Measurements from ENCODE around the gene FOXP1. TPM values are rescaled to one million over a fixed set of nuclear protein-coding genes. Genes with fewer than 3 reads are reported as not detected.

The FOXP1 gene
- total and polyA plus RNA-seq, 2 of the 8 experiments (the other 6 are each of a cell fraction or from before 2014, with no cell fraction given): 13.9 to 25.4 TPM

- ChIA-PET POLR2A (ENCODE audit: partially characterized antibody) (interaction anchor here (1.1 to 1.6 kb wide), 2 partner anchors 21 to 47 kb away, joined by 3 read pairs; no protein-coding TSS in a partner anchor), CTCF (ENCODE audit: partially characterized antibody) (interaction anchor here (0.6 to 2.0 kb wide), 3 partner anchors 10 to 202 kb away, joined by 3 to 9 read pairs (median 5); no protein-coding TSS in a partner anchor)
- H2BK15ac ChIP-seq (ENCODE audit: low read length): no peak overlapping the region
- H2BK20ac ChIP-seq (ENCODE audit: low read length): no peak overlapping the region
- no peaks in the 10 kb centered on the region for H3K36me3 ChIP-seq (ENCODE audit: control insufficient read depth in 2 of 4, insufficient read depth in 4 of 4, low read length in 3 of 4)
- no peak overlapping the region for H3K56ac ChIP-seq (replicated peaks; ENCODE audit: insufficient read length, low read depth, low read length)
- H4K91ac ChIP-seq (replicated peaks; ENCODE audit: insufficient read length, low read length): no peak overlapping the region
- H3K9ac ChIP-seq (replicated peaks in 1 of 4; ENCODE audit: extremely low read depth in 1 of 4, low read depth in 3 of 4, low read length in 3 of 4): no peak overlapping the region
- no peak overlapping the region for H2BK5ac ChIP-seq (ENCODE audit: low read depth, low read length)
- H3K4ac ChIP-seq (replicated peaks; ENCODE audit: insufficient read length, low read depth, low read length): no peak overlapping the region
- H3K14ac ChIP-seq (ENCODE audit: insufficient read length): no peak overlapping the region
- no peak overlapping the region for H2BK120ac ChIP-seq (replicated peaks; ENCODE audit: low read depth, low read length)
- H3K27me3 ChIP-seq (replicated peaks in 1 of 4; ENCODE audit: control insufficient read depth in 3 of 4, extremely low read depth in 1 of 4, insufficient read depth in 3 of 4, low read length in 3 of 4): no peaks in the 10 kb centered on the region
- H3K79me2 ChIP-seq (ENCODE audit: control insufficient read depth in 1 of 2, insufficient read depth in 2 of 2, low read length in 2 of 2): peaks cover 0 to 11% of the 10 kb centered on the region in 2 experiments; a peak in 1 of 4 replicates
- H2AFZ ChIP-seq (ENCODE audit: low read length): no peak overlapping the region
- TF ChIP-seq KDM4A (IDR thresholded peaks at IDR 0.05; ENCODE audit: low read depth, low read length, severe bottlenecking) (no peak), NRF1 (IDR thresholded peaks at IDR 0.05; ENCODE audit: low read depth, low read length) (no peak), ZNF274 (IDR thresholded peaks at IDR 0.05; ENCODE audit: borderline replicate concordance, extremely low read depth, low read length) (no peak), EGR1 (IDR thresholded peaks at IDR 0.05; ENCODE audit: borderline replicate concordance, low read depth, low read length) (no peak), POLR2AphosphoS5 (IDR thresholded peaks at IDR 0.05; ENCODE audit: low read depth, low read length) (no peak), CBX5 (IDR thresholded peaks at IDR 0.05; ENCODE audit: low read depth, low read length) (no peak), BACH1 (IDR thresholded peaks at IDR 0.05; ENCODE audit: low read length) (no peak)
- DNase-seq (ENCODE audit: low read depth in 1 of 2, low spot score in 2 of 2) (no peak), FAIRE-seq (no peak)
- H3K79me1 ChIP-seq (ENCODE audit: low read depth, low read length): peaks cover 2% of the 10 kb centered on the region; the same call in 1 of the 2 replicates
- no peak overlapping the region for H4K5ac ChIP-seq (ENCODE audit: insufficient read length, low read depth, low read length)
- H2AK5ac ChIP-seq (ENCODE audit: low read depth, low read length): no peak overlapping the region
- no peak overlapping the region for H3K18ac ChIP-seq (ENCODE audit: extremely low read depth, low read length)
- peaks cover 0 to 16% (median 7%) of the 10 kb centered on the region in 4 experiments; a peak in 4 of 7 replicates for H3K4me1 ChIP-seq (replicated peaks in 1 of 4; ENCODE audit: control insufficient read depth in 3 of 4, insufficient read depth in 4 of 4, low read length in 3 of 4)
- no peak overlapping the region for H4K8ac ChIP-seq (ENCODE audit: extremely low read depth, insufficient read depth, low read length)
- H2BK12ac ChIP-seq (ENCODE audit: low read depth, low read length): no peak overlapping the region
- H3K4me2 ChIP-seq (ENCODE audit: insufficient read depth in 1 of 2, low read depth in 2 of 2, low read length in 2 of 2): no peak overlapping the region
- no peak overlapping the region for H3K23ac ChIP-seq (ENCODE audit: insufficient read length)
- H3K27ac ChIP-seq (ENCODE audit: low read depth, low read length): no peak overlapping the region
- no peaks in the 10 kb centered on the region for H3K9me3 ChIP-seq (ENCODE audit: insufficient read depth in 2 of 2, low read depth in 1 of 2, low read length in 1 of 2)
- WGBS, 2 experiments (ENCODE audit: extremely low coverage in 1 of 2, insufficient coverage in 1 of 2, insufficient read length in 1 of 2, insufficient replicate concordance in 2 of 2, low coverage in 1 of 2, low lambda C conversion rate in 2 of 2, missing lambda C conversion rate in 1 of 2): 81% methylated on average over 1 of the region's 1 CpG; no CpG with 5 or more reads in 1 of the 2 experiments
- peaks cover 0 to 6% of the 10 kb centered on the region in 2 experiments for H4K20me1 ChIP-seq (replicated peaks in 1 of 2; ENCODE audit: control insufficient read depth in 1 of 2, insufficient read depth in 2 of 2, low read length in 2 of 2)
- H3K23me2 ChIP-seq (ENCODE audit: low read depth, low read length): no peaks in the 10 kb centered on the region
- H3K4me3 ChIP-seq (ENCODE audit: extremely low read depth in 1 of 4, insufficient read depth in 2 of 4, low read depth in 3 of 4, low read length in 4 of 4): no peak overlapping the region
Observed at GRCh38 chr3:71215351-71215750, 368.2 kb downstream of the FOXP1 start.

All from H1 (cell line).